ENCODE measurements around the gene AMIGO1. TPM values are rescaled to one million over a fixed set of nuclear protein-coding genes. Genes with fewer than 3 reads are reported as not detected.

The AMIGO1 gene
- total RNA-seq, 1 donor from 2014 or later = 19.4 TPM

DNA sequence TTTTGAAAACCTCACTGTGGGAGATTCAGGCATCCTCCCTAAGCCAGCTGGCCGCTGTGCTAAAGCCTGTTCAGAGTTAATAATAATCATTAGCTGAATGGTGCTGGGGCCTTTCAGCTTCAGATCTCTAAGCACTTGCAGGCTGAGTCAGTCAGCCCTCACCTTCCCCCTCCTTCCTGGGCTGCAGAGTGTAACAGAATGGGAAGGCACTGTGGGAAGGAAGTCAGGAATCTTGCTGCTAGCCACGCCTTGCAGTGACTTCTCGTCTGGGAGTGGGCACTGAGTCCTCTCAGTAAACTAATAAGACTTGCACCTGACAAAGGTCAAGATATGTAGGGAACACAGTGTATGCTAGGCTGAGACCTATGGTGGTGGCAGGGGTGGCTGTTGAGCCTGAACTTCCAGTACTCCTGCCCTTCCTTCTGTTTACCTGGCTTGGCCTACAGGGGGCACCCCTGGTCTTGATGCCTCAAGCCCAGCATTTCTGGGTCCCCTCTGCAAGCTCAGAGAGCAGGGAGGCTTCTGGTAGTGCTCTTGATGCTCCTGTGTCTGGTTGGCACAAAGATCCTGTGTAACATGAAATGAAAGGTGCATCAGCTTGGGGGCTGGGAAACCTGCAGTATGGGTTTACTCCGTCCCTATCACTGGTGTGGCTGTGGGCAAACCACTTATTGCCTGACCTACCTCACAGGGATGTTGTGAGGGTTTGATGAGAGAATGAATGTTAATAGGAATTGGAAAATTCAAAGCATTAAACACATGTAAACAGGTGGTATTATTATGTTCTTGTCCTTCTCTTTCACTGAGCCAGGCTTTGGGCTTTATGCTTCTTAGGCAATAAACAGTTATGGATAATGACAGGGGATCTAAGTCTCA lies 9.6 kb downstream of the AMIGO1 start:
- Histone ChIP-seq H3K27me3 (ENCODE audit: low read depth) (no peaks in the 10 kb centered on the region), H3K4me1 (peaks cover 10% of the 10 kb centered on the region)

DNA sequence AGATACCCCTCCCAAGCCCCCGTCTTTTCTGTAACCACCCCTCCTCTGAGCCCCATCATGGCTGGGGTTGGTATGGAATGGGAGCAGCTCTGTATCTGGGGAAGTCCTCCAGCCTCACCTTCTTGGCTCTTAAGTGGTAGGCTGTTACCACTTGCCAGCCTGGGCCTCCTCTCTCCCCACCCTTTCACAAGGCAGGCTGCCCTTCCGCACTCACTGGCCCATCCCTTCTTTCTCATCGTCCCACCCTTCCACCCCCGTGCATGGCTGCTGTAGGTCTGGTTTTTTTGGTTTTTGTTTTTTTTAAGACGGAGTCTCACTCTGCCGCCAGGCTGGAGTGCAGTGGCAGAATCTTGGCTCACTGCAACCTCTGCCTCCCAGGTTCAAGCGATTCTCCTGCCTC lies 10.4 kb downstream of the AMIGO1 start:
- intact Hi-C loops (cut with micrococcal nuclease) = no loop called here
- H3K9me3 ChIP-seq (replicated peaks) = no peaks in the 10 kb centered on the region
- TF ChIP-seq, protein P1, sequence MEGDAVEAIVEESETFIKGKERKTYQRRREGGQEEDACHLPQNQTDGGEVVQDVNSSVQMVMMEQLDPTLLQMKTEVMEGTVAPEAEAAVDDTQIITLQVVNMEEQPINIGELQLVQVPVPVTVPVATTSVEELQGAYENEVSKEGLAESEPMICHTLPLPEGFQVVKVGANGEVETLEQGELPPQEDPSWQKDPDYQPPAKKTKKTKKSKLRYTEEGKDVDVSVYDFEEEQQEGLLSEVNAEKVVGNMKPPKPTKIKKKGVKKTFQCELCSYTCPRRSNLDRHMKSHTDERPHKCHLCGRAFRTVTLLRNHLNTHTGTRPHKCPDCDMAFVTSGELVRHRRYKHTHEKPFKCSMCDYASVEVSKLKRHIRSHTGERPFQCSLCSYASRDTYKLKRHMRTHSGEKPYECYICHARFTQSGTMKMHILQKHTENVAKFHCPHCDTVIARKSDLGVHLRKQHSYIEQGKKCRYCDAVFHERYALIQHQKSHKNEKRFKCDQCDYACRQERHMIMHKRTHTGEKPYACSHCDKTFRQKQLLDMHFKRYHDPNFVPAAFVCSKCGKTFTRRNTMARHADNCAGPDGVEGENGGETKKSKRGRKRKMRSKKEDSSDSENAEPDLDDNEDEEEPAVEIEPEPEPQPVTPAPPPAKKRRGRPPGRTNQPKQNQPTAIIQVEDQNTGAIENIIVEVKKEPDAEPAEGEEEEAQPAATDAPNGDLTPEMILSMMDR (IDR thresholded peaks at IDR 0.05; ENCODE audit: borderline replicate concordance) = no peak
- H3K4me1 ChIP-seq = peaks cover 18% of the 10 kb centered on the region
- H3K4me3 ChIP-seq = no peak overlapping the region
- no peak overlapping the region for H3K27ac ChIP-seq (replicated peaks)
- peaks cover 31% of the 10 kb centered on the region for H3K36me3 ChIP-seq
- no peaks in the 10 kb centered on the region for H3K27me3 ChIP-seq (ENCODE audit: low read depth)
- DNase-seq = no peak

More for the DNA sequence above, 9.6 kb downstream of the AMIGO1 start:
- intact Hi-C loops (cut with micrococcal nuclease) = no loop called here
- no peak overlapping the region for H3K27ac ChIP-seq (replicated peaks)
- H3K36me3 ChIP-seq = peaks cover 31% of the 10 kb centered on the region
- H3K9me3 ChIP-seq (replicated peaks) = no peaks in the 10 kb centered on the region
- no peak for DNase-seq
- no peak overlapping the region for H3K4me3 ChIP-seq
- TF ChIP-seq, protein P1 (IDR thresholded peaks at IDR 0.05; ENCODE audit: borderline replicate concordance) = peak; percentile 49

DNA sequence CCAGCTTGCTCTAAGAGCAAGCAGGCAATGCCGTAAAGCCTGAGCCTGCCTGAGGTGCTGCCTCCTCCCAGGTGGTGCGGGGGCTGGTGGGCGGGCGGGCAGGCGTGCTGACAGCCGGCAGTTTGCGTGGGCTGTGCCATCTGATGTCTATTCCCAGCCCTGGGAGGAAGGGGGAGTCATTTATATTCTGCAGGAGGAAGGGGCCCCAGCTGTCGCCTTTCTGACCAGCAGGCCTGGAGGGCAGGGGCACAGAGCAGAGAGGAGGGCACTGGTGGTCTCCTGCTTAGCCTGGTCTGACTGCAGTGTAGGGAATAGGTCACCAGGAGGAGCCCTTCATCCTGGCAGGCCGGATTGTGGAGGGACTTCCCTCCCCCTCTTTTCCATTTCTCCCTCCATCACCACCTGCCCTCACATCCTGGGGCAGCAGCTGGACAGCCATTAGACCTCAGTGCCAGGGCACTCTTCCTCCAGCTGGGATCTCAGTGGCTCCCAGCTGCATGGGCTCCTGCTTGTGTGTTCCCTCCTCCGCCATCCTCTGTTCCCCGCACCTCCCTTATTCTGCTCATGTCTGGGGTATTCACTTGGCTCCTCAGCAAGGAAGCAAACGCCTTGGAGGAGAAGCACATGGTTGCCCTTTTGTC lies 11.2 kb downstream of the AMIGO1 start:
- H3K4me1 ChIP-seq = peaks cover 25% of the 10 kb centered on the region
- no peaks in the 10 kb centered on the region for H3K27me3 ChIP-seq (ENCODE audit: low read depth)
- intact Hi-C loops (cut with micrococcal nuclease) = no loop called here
- DNase-seq = no peak
- no peak overlapping the region for H3K27ac ChIP-seq (replicated peaks)
- H3K36me3 ChIP-seq = peaks cover 31% of the 10 kb centered on the region
- no peak overlapping the region for H3K4me3 ChIP-seq
- H3K9me3 ChIP-seq (replicated peaks) = no peaks in the 10 kb centered on the region
- TF ChIP-seq, protein P1 (IDR thresholded peaks at IDR 0.05; ENCODE audit: borderline replicate concordance) = peak; percentile 63

DNA sequence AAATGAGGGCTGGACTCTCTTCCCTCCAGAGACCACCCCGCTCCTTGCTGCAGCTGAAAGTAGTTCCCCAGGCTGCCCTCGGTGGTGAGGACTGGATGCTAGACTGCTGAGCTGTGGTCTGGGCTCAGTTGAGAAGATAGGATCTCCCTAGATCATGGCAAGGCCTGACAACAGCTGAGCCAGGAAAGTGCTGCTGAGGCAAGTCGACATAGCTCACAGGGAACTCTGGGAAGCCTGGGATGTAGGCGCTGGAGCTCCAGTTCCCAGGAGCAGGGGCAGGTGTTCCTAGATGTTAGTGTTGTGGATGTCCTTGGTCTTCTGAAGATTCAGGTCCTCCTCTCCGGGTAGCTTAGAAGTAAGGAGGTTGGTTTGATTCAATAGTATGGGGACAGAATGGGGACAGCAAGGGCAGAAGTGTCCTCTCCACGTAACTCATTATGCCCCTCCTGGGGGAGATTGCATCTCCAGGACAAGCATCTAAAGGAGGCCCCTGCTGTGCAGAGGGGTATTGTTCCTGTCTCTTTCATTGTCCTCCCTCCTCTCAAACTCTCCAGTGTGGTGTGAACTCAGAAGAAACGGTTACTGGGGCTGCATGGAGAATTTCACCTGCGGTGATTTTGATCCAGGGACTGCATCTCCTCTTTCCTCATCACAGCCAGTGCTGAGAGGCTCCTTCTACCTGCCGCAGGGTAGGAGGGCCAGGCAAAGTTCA lies 11.9 kb downstream of the AMIGO1 start:
- DNase-seq = no peak
- TF ChIP-seq, protein P1 (IDR thresholded peaks at IDR 0.05; ENCODE audit: borderline replicate concordance) = no peak
- H3K27ac ChIP-seq (replicated peaks) = no peak overlapping the region
- H3K9me3 ChIP-seq (replicated peaks) = no peaks in the 10 kb centered on the region
- peaks cover 30% of the 10 kb centered on the region for H3K4me1 ChIP-seq
- intact Hi-C loops (cut with micrococcal nuclease) = no loop called here
- no peaks in the 10 kb centered on the region for H3K27me3 ChIP-seq (ENCODE audit: low read depth)
- no peak overlapping the region for H3K4me3 ChIP-seq
- H3K36me3 ChIP-seq = peaks cover 31% of the 10 kb centered on the region

DNA sequence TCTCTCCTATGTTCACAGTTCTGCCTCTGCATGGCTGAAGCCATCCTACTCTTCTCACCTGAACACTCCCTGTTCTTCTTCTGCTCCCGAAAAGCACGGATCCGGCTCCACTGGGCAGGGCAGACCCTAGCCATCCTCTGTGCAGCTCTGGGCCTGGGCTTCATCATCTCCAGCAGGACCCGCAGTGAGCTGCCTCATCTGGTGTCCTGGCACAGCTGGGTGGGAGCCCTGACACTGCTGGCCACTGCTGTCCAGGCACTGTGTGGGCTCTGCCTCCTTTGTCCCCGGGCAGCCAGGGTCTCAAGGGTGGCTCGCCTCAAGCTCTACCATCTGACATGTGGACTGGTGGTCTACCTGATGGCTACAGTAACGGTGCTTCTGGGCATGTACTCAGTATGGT lies 13.8 kb downstream of the AMIGO1 start:
- Histone ChIP-seq H3K27ac (replicated peaks) (no peak overlapping the region), H3K27me3 (ENCODE audit: low read depth) (no peaks in the 10 kb centered on the region), H3K36me3 (peaks cover 19% of the 10 kb centered on the region), H3K9me3 (replicated peaks) (no peaks in the 10 kb centered on the region), H3K4me1 (peaks cover 38% of the 10 kb centered on the region), H3K4me3 (no peak overlapping the region)
- no peak for DNase-seq
- intact Hi-C loops (cut with micrococcal nuclease) = loop anchor here (2.0 kb wide), 1 partner anchor 41 kb away; no protein-coding TSS in a partner anchor
- TF ChIP-seq, protein P1 (IDR thresholded peaks at IDR 0.05; ENCODE audit: borderline replicate concordance) = no peak

All from left ventricle myocardium inferior (tissue), 1 donor.